Measurements from ENCODE around the gene CDC20B. TPM values are rescaled to one million over a fixed set of nuclear protein-coding genes. Genes with fewer than 3 reads are reported as not detected.

The CDC20B gene
- total RNA-seq, 1 experiment from 2014 or later: not detected

GRCh38 chr5:55096861-55097260 is 76.1 kb downstream of the CDC20B start:
- CTCF ChIA-PET: no interaction called here

More at GRCh38 chr5:55096861-55097260, 76.1 kb downstream of the CDC20B start:
- Histone ChIP-seq H3K27me3 (ENCODE audit: insufficient read depth, low read length) (peaks cover 22% of the 10 kb centered on the region), H3K79me2 (ENCODE audit: insufficient read depth, low read length) (no peaks in the 10 kb centered on the region), H3K4me3 (replicated peaks in 1 of 2; ENCODE audit: low read depth in 1 of 2, low read length in 2 of 2) (no peak overlapping the region), H3K36me3 (ENCODE audit: control insufficient read depth in 1 of 2, insufficient read depth in 2 of 2, low read length in 2 of 2) (no peaks in the 10 kb centered on the region), H3K4me2 (ENCODE audit: low read length) (no peak overlapping the region), H3K9me3 (ENCODE audit: control insufficient read depth in 1 of 2, insufficient read depth in 1 of 2, low read depth in 1 of 2, low read length in 2 of 2) (no peaks in the 10 kb centered on the region), H3K9me2 (ENCODE audit: insufficient read depth) (no peaks in the 10 kb centered on the region), H3K27ac (ENCODE audit: low read depth, low read length) (no peak overlapping the region), H3K9ac (ENCODE audit: low read length) (no peak overlapping the region), H2AFZ (ENCODE audit: low read depth, low read length, poor library complexity, severe bottlenecking) (no peak overlapping the region), H4K20me1 (ENCODE audit: insufficient read depth) (no peaks in the 10 kb centered on the region), H3K4me1 (ENCODE audit: control insufficient read depth in 1 of 2, insufficient read depth in 2 of 2, low read length in 2 of 2) (no peaks in the 10 kb centered on the region)
- intact Hi-C loops (cut with micrococcal nuclease): no loop called here
- ATAC-seq: no peak
- no peak for DNase-seq (ENCODE audit: low read depth, low spot score)
- TF ChIP-seq RAD21 (IDR thresholded peaks at IDR 0.05; ENCODE audit: low read depth) (no peak), TCF7L2 (IDR thresholded peaks at IDR 0.05; ENCODE audit: borderline replicate concordance, extremely low read depth, insufficient read depth, insufficient read length) (no peak), ATF3 (IDR thresholded peaks at IDR 0.05) (no peak), SIN3A (IDR thresholded peaks at IDR 0.05; ENCODE audit: low read depth) (no peak), SP1 (IDR thresholded peaks at IDR 0.05; ENCODE audit: low read depth) (no peak), CBX3 (IDR thresholded peaks at IDR 0.05; ENCODE audit: low read depth) (no peak), SRF (IDR thresholded peaks at IDR 0.05; ENCODE audit: low read depth) (no peak), YY1 (IDR thresholded peaks at IDR 0.05; ENCODE audit: extremely low read depth, insufficient replicate concordance, low read depth, low read length) (no peak), EGR1 (IDR thresholded peaks at IDR 0.05; ENCODE audit: low read depth) (no peak), CTCF (IDR thresholded peaks at IDR 0.05 in 2 of 3, conservative IDR thresholded peaks at IDR 0.05 in 1 of 3; ENCODE audit: borderline replicate concordance in 1 of 3, insufficient read depth in 1 of 3, low read depth in 2 of 3, low read length in 2 of 3) (no peak), ELF1 (IDR thresholded peaks at IDR 0.05; ENCODE audit: borderline replicate concordance, low read depth) (no peak)
- BruUV-seq (replicated peaks): no TSS peak
- ChIA-PET RAD21 (ENCODE audit: low non-redundant PET in 1 of 2, low total read pairs in 2 of 2, uncharacterized antibody in 2 of 2, unreplicated experiment in 2 of 2) (no interaction called here), POLR2A (no interaction called here)
